NT2/D1 (cell line): ENCODE data around the gene RETREG1.
A peak's percentile ranks its signal among the peaks of the same experiment; 100 is the strongest.

Experiments used
- DNase-seq: peaks from one replicate; pipeline ENCODE4 v3.0.0-alpha.2; 2011; ENCODE audit warnings: low read depth, low spot score
- H3K27me3 ChIP-seq: 2 replicates; pipeline ENCODE4 v1.6.0; 2011; ENCODE audit warnings: mild to moderate bottlenecking; ENCODE audit not compliant: insufficient read length, insufficient read depth
- H3K36me3 ChIP-seq: 2 replicates; pipeline ENCODE4 v1.6.1; 2011; ENCODE audit warnings: mild to moderate bottlenecking, low read length, mixed read lengths; ENCODE audit not compliant: insufficient read depth, insufficient read length
- H3K4me1 ChIP-seq: 2 replicates; pipeline ENCODE4 v1.5.1; 2011; ENCODE audit not compliant: insufficient read depth, insufficient read length
- H3K4me3 ChIP-seq: 2 replicates; pipeline ENCODE4 v1.5.1; 2011; ENCODE audit warnings: low read depth; ENCODE audit not compliant: insufficient read length
- H3K9ac ChIP-seq: 2 replicates; pipeline ENCODE4 v1.6.0; 2011; ENCODE audit warnings: low read depth; ENCODE audit not compliant: insufficient read length
- H3K9me3 ChIP-seq: 2 replicates; pipeline ENCODE4 v1.5.1; 2011; ENCODE audit warnings: mild to moderate bottlenecking, low read length; ENCODE audit not compliant: insufficient read depth
- SUZ12 ChIP-seq: IDR thresholded peaks from 2 replicates; pipeline ENCODE4 v1.6.1; 2011; ENCODE audit not compliant: insufficient read length, insufficient read depth; ENCODE audit errors: extremely low read depth
- YY1 ChIP-seq: IDR thresholded peaks from 2 replicates; pipeline ENCODE4 v1.6.1; 2011; ENCODE audit not compliant: insufficient read length, insufficient read depth
- ZNF274 ChIP-seq: IDR thresholded peaks from 2 replicates; pipeline ENCODE4 v1.6.1; 2011; ENCODE audit warnings: mild to moderate bottlenecking, low read depth, low read length

RETREG1 gene

DNA sequence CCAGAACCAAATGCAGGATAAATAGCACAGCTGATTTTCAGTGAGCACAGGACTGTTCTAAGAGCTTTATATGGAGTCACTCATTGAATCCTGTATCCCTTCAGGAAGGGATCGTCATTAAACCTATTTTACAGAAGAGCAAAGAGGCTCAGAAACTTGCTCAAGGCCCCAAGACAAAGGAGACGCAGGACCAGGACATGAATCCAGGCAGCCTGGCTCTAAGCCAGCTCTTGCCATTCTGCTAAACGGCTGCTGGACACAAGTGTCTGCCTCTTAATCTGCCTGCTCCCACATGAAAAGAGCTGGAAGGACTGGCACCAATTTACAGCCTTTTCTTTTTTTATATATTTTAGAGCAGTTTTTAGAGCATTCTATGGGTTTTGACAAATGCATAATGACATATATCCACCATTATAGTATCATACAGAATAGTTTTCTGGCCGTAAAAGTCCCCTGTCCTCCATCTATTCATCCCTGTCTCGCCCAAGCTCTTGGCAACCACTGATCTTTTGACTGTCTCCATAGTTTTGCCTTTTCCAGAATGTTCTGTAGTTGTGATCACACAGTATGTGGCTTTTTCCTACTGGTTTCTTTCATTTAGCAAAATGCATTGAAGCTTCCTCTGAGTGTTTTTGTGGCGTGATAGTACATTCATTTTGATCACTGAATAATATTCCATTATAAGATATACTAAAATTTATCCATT lies 37.5 kb downstream of the RETREG1 start:
- TF ChIP-seq ZNF274 (no peak), YY1 (no peak), SUZ12 (no peak)
- no peak overlapping the region for H3K9ac ChIP-seq
- DNase-seq: no peak

GRCh38 chr5:16578474-16578883 lies 38.3 kb downstream of the RETREG1 start:
- no peaks in the 10 kb centered on the region for H3K36me3 ChIP-seq
- DNase-seq: no peak
- H3K9ac ChIP-seq: no peak overlapping the region
- H3K27me3 ChIP-seq: no peaks in the 10 kb centered on the region
- H3K4me1 ChIP-seq: peaks cover 4% of the 10 kb centered on the region
- H3K9me3 ChIP-seq: no peaks in the 10 kb centered on the region
- H3K4me3 ChIP-seq: no peak overlapping the region
- TF ChIP-seq ZNF274: no peak
- TF ChIP-seq SUZ12: no peak

More for the DNA sequence above, 37.5 kb downstream of the RETREG1 start:
- H3K4me1 ChIP-seq: peaks cover 4% of the 10 kb centered on the region
- H3K4me3 ChIP-seq: no peak overlapping the region
- no peaks in the 10 kb centered on the region for H3K27me3 ChIP-seq
- H3K9me3 ChIP-seq: no peaks in the 10 kb centered on the region
- H3K36me3 ChIP-seq: no peaks in the 10 kb centered on the region

GRCh38 chr5:16577677-16578076 lies 39.1 kb downstream of the RETREG1 start:
- no peaks in the 10 kb centered on the region for H3K9me3 ChIP-seq
- DNase-seq: no peak
- no peak overlapping the region for H3K9ac ChIP-seq
- no peaks in the 10 kb centered on the region for H3K36me3 ChIP-seq
- no peak for TF ChIP-seq ZNF274
- TF ChIP-seq YY1: no peak
- TF ChIP-seq SUZ12: no peak
- H3K4me1 ChIP-seq: peaks cover 4% of the 10 kb centered on the region
- no peaks in the 10 kb centered on the region for H3K27me3 ChIP-seq
- H3K4me3 ChIP-seq: no peak overlapping the region

DNA sequence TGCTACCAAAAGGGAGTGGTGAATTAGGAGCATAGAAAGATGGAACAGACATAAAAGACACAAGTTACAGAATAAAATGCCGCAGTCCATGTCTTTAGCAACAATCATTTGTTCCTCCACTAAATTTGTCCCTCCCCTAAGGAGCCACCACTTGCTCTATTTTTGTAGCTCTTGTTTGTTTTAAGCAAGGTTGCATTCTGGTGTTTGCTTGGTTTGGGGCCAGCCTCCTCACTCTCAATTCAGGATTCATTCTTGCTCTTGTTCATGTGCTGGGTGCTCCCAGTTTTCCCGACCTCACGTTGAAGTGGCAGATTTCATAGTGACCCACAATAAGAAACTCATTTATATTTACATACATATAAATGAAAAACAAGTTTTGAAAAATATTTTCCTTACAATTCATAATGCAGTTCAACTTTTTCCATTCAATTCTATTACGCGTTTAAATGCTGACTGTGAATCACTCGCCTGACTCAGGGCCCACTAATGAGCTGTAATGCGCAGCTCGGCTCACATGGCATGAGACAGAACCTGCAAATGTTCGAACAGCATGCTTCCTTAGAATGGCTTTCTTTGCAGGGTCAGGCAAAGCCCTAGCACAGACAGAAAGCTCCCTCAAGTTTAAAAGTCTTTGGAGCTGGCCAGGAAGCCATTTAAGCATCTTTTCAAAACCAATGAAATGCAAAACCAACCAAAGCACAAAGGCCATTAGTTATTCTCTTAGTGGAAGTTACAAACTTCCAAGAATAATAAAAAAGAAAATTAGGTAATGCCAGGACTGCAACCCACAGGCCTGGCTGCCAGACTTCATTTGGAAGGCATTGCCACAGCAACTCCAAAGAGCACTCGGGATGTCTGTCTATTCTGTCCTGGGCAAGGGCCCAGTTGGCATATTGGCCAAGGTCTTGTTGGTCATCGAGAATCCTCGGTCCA lies 41.7 kb downstream of the RETREG1 start:
- no peaks in the 10 kb centered on the region for H3K9me3 ChIP-seq
- no peak overlapping the region for H3K4me3 ChIP-seq
- no peaks in the 10 kb centered on the region for H3K27me3 ChIP-seq
- peak; percentile 73 for DNase-seq
- no peaks in the 10 kb centered on the region for H3K36me3 ChIP-seq
- TF ChIP-seq SUZ12: no peak
- no peak for TF ChIP-seq YY1
- TF ChIP-seq ZNF274: no peak
- H3K4me1 ChIP-seq: peaks cover 4% of the 10 kb centered on the region
- no peak overlapping the region for H3K9ac ChIP-seq

GRCh38 chr5:16573401-16573800 lies 43.4 kb downstream of the RETREG1 start:
- H3K9ac ChIP-seq: no peak overlapping the region
- no peaks in the 10 kb centered on the region for H3K36me3 ChIP-seq
- H3K9me3 ChIP-seq: no peaks in the 10 kb centered on the region
- peaks cover 1% of the 10 kb centered on the region for H3K4me1 ChIP-seq
- H3K4me3 ChIP-seq: no peak overlapping the region
- DNase-seq: no peak
- H3K27me3 ChIP-seq: no peaks in the 10 kb centered on the region
- no peak for TF ChIP-seq ZNF274
- TF ChIP-seq YY1: no peak
- TF ChIP-seq SUZ12: no peak

DNA sequence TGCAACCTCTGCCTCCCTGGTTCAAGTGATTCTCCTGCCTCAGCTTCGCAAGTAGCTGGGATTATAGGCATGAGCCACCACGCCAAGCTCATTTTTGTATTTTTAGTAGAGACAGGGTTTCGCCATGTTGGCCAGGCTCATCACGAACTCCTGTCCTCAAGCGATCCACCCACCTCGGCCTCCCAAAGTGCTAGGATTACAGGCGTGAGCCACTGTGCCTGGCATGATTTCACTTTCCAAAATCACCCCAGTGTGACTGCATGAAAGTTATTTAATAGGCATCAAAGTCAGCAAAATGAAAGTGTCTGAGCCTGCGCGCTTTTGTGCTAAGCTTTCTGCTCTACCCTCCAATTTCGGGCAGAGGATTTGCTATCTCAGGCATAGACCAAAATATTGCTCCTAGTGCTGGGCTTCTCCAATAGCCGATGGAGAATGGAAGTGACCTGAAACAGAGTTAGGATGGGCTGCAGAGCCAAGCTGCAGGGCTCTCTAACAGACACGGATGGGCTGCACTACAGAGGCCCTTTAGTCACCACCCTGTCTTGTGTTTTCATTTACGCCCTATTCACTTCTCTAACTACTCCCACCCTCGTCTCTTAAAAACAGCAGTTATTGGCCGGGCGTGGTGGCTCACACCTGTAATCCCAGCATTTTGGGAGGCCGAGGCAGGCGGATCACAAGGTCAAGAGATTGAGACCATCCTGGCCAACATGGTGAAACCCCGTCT lies 44.3 kb downstream of the RETREG1 start:
- TF ChIP-seq YY1: no peak
- TF ChIP-seq ZNF274: no peak
- TF ChIP-seq SUZ12: no peak
- no peak overlapping the region for H3K9ac ChIP-seq
- no peaks in the 10 kb centered on the region for H3K27me3 ChIP-seq
- no peak overlapping the region for H3K4me3 ChIP-seq
- H3K9me3 ChIP-seq: no peaks in the 10 kb centered on the region
- no peak for DNase-seq
- H3K36me3 ChIP-seq: no peaks in the 10 kb centered on the region
- H3K4me1 ChIP-seq: no peaks in the 10 kb centered on the region

GRCh38 chr5:16571016-16571415 lies 45.8 kb downstream of the RETREG1 start:
- Histone ChIP-seq H3K9ac (no peak overlapping the region), H3K36me3 (no peaks in the 10 kb centered on the region), H3K27me3 (no peaks in the 10 kb centered on the region), H3K4me1 (no peaks in the 10 kb centered on the region), H3K9me3 (no peaks in the 10 kb centered on the region), H3K4me3 (no peak overlapping the region)
- no peak for DNase-seq
- TF ChIP-seq ZNF274 (no peak), SUZ12 (no peak), YY1 (no peak)
